Natural killer cell (primary cell): Measurements from ENCODE around the gene FIBCD1. TPM values are rescaled to one million over a fixed set of nuclear protein-coding genes. Genes with fewer than 3 reads are reported as not detected.

Experiments used
- ATAC-seq, 3 donors: fragments of 150-1000 bp in 2 of 3; fragments of 200-7000 bp in 1 of 3; cut with Tn5 transposase; 1 replicate in 1 of 3; 2 replicates in 2 of 3; pipeline ENCODE4 v1.10.0; 2021; ENCODE audit warnings: mild to moderate bottlenecking in 2 of 3, moderate library complexity in 2 of 3
- DNase-seq, 2 donors: peaks; one replicate each; pipeline versions ENCODE4 v3.0.0 to v3.0.0-alpha.2; 2013 to 2021; ENCODE audit warnings: mixed read lengths in 1 of 2
- H3K27ac ChIP-seq: one replicate; pipeline ENCODE4 v1.5.1; 2013; ENCODE audit warnings: mild to moderate bottlenecking, low read length
- H3K27me3 ChIP-seq: one replicate; pipeline ENCODE4 v1.6.1; 2013; ENCODE audit warnings: low read length; ENCODE audit not compliant: control insufficient read depth, insufficient read depth
- H3K36me3 ChIP-seq: one replicate; pipeline ENCODE4 v1.6.1; 2013; ENCODE audit warnings: low read length; ENCODE audit not compliant: control insufficient read depth, insufficient read depth
- H3K4me1 ChIP-seq: one replicate; pipeline ENCODE4 v1.6.1; 2013; ENCODE audit warnings: low read length; ENCODE audit not compliant: control insufficient read depth, insufficient read depth
- H3K4me3 ChIP-seq: one replicate; pipeline ENCODE4 v1.5.1; 2013; ENCODE audit warnings: low read length
- H3K9me3 ChIP-seq: one replicate; pipeline ENCODE4 v1.6.1; 2013; ENCODE audit warnings: low read length; ENCODE audit not compliant: control insufficient read depth, insufficient read depth
- H3K27ac Mint-ChIP-seq, 2 donors: one replicate each; pipeline ENCODE4 v1.8.0; 2022; ENCODE audit warnings: mild to moderate bottlenecking in 2 of 2, mixed read lengths in 2 of 2, moderate library complexity in 1 of 2
- H3K27me3 Mint-ChIP-seq, 2 donors: one replicate each; pipeline ENCODE4 v1.8.0; 2022; ENCODE audit warnings: low read depth in 2 of 2, mixed read lengths in 2 of 2
- H3K36me3 Mint-ChIP-seq: one replicate; pipeline ENCODE4 v1.8.0; 2022; ENCODE audit warnings: mixed read lengths
- H3K4me1 Mint-ChIP-seq, 2 donors: one replicate each; pipeline ENCODE4 v1.8.0; 2022; ENCODE audit warnings: mixed read lengths in 2 of 2
- H3K4me3 Mint-ChIP-seq: one replicate; pipeline ENCODE4 v1.8.0; 2022; ENCODE audit warnings: mild to moderate bottlenecking, moderate library complexity, mixed read lengths
- H3K9me3 Mint-ChIP-seq, 2 donors: one replicate each; pipeline ENCODE4 v1.8.0; 2022; ENCODE audit warnings: mixed read lengths in 2 of 2
- CTCF ChIP-seq: fragments of 200-600 bp; IDR thresholded peaks from one replicate; pipeline ENCODE4 v1.8.0; 2022; ENCODE audit warnings: antibody characterized with exemption
- WGBS: methylation state at CpG from one replicate; pipeline ENCODE4 v1.1.7; 2013; ENCODE audit warnings: missing lambda C conversion rate; ENCODE audit not compliant: insufficient coverage; 5-methylcytosine and 5-hydroxymethylcytosine counted together
- intact Hi-C: fragments of 100-400 bp; cut with micrococcal nuclease; formaldehyde crosslinking; loops from one replicate; pipeline ENCODE4 v1.14.2; 2022
- total RNA-seq, 4 donors: library from RNA; stranded (reverse); fragments of 120-200 nt in 1 of 4; gene quantifications; one replicate each; pipeline versions ENCODE4 v1.2.3 to v1.2.4, GENCODE V29; 2013 to 2022

The FIBCD1 gene
- total RNA-seq, 3 donors from 2014 or later (not counting 1 experiment from before 2014, with no cell fraction given): not detected

- no peak overlapping the region for H3K4me3 Mint-ChIP-seq
- intact Hi-C loops: no loop called here
- H3K27ac ChIP-seq: no peak overlapping the region
Observed at GRCh38 chr9:130892477-130893304, 46.4 kb downstream of the FIBCD1 start.

GRCh38 chr9:130891688-130892476 is 47.2 kb downstream of the FIBCD1 start:
- Histone ChIP-seq H3K4me1 (peaks cover 9% of the 10 kb centered on the region), H3K4me3 (no peak overlapping the region), H3K9me3 (no peaks in the 10 kb centered on the region), H3K36me3 (peaks cover 20% of the 10 kb centered on the region), H3K27ac (no peak overlapping the region), H3K27me3 (no peaks in the 10 kb centered on the region)
- ATAC-seq (no peak), DNase-seq (no peak)
- Mint-ChIP-seq H3K4me1 (no peaks in the 10 kb centered on the region), H3K27ac (no peak overlapping the region), H3K27me3 (no peaks in the 10 kb centered on the region), H3K36me3 (peaks cover 7% of the 10 kb centered on the region), H3K4me3 (no peak overlapping the region), H3K9me3 (no peaks in the 10 kb centered on the region)
- TF ChIP-seq CTCF: no peak
- WGBS: 96% methylated on average over 18 of the region's 18 CpGs
- intact Hi-C loops: no loop called here

More at GRCh38 chr9:130892477-130893304, 46.4 kb downstream of the FIBCD1 start:
- Histone ChIP-seq H3K9me3 (no peaks in the 10 kb centered on the region), H3K27me3 (no peaks in the 10 kb centered on the region), H3K36me3 (peaks cover 13% of the 10 kb centered on the region), H3K4me3 (no peak overlapping the region), H3K4me1 (peaks cover 9% of the 10 kb centered on the region)
- WGBS: 96% methylated on average over 24 of the region's 24 CpGs
- Mint-ChIP-seq H3K4me1 (no peaks in the 10 kb centered on the region), H3K27me3 (no peaks in the 10 kb centered on the region), H3K36me3 (peaks cover under 1% of the 10 kb centered on the region), H3K9me3 (no peaks in the 10 kb centered on the region), H3K27ac (no peak overlapping the region)
- TF ChIP-seq CTCF: no peak
- ATAC-seq: no peak
- DNase-seq: no peak

- Mint-ChIP-seq H3K27me3 (no peaks in the 10 kb centered on the region), H3K27ac (no peak overlapping the region), H3K36me3 (peaks cover 7% of the 10 kb centered on the region), H3K9me3 (no peaks in the 10 kb centered on the region), H3K4me3 (no peak overlapping the region), H3K4me1 (no peaks in the 10 kb centered on the region)
- H3K9me3 ChIP-seq: no peaks in the 10 kb centered on the region
- intact Hi-C loops: no loop called here
- peaks cover 9% of the 10 kb centered on the region for H3K4me1 ChIP-seq
- H3K27me3 ChIP-seq: no peaks in the 10 kb centered on the region
- H3K4me3 ChIP-seq: no peak overlapping the region
- TF ChIP-seq CTCF: no peak
- no peak for DNase-seq
- no peak for ATAC-seq
- peaks cover 28% of the 10 kb centered on the region for H3K36me3 ChIP-seq
- WGBS: 94% methylated on average over 20 of the region's 20 CpGs
- H3K27ac ChIP-seq: no peak overlapping the region
Observed at GRCh38 chr9:130890870-130891687, 48.0 kb downstream of the FIBCD1 start.
